Glomerular visceral epithelial cell (primary cell): ENCODE results near the gene TGFBR3L.
A peak's percentile ranks its signal among the peaks of the same experiment; 100 is the strongest.
"Not testable (repeated sequence)": the region's sequence is repeated elsewhere in the genome, so short reads cannot be mapped to it uniquely, and the experiment has no call there.

Source experiments
- DNase-seq: peaks from one replicate; pipeline ENCODE4 v3.0.0-alpha.2; 2016; ENCODE audit errors: extremely low spot score

Gene TGFBR3L

DNA sequence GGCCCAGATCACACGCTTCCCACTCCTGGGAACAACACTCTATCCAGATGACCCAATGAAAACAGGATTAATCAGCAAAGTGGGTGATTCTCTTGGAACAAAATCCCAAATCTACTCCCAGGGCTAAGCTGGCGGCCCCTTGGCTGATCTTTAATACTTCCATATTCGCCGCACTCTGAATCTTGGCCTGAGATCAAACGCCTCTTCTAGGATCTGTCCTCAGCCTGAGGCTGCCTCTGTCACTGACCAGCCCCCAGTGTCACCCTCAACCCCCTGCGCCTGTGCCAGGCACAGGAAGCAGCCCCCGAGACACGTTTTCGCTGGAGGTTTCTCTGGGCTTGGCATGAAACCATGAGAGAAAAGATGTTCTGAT, 13.7 kb downstream of the TGFBR3L start:
- DNase-seq = no peak

DNA sequence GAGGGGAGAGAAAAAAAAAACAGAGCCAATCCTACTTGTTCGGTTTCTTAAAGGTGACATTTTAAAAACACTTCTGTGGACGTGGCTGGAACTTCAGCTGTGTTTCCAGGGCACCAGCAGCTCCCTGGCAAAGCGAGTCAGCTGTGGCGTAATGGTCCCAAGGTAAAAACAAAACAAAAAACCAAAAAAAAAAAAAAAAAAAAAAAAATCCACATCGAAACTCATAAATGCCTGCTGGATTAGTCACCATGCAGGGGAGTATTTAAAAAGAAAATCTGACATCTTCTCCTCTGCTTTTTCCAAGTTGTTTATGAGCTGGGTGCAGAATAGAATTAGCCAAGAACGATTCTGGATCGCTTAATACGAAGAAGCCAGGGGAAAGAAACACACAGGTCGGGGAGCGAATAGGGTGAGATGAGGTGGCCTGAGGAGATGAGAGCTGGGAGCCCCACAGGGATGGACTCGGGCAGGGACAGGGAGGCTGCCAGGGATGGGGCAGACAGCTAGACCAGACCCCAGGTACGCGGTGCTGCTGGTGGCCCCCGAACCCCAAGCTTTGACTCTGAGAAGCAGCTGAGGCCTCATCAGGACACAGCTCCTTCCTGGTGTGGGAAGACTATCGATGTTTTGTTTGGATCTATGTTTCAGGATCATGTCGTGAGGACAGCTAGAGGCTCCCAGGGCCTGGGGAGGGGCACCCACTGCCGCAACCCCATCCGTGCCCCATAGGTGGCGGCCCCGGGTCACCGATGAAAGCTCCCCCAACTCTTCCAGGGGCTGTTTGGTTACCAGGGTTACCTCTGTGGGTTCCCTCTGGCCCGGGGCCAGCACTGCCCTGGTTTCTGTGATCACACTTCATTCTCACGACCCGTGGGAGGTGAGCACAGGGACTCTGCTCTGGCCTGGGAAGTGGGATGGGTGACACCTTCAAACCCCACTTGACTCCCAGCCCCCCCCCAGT, 14.4 kb downstream of the TGFBR3L start:
- peak; percentile 90 for DNase-seq

DNA sequence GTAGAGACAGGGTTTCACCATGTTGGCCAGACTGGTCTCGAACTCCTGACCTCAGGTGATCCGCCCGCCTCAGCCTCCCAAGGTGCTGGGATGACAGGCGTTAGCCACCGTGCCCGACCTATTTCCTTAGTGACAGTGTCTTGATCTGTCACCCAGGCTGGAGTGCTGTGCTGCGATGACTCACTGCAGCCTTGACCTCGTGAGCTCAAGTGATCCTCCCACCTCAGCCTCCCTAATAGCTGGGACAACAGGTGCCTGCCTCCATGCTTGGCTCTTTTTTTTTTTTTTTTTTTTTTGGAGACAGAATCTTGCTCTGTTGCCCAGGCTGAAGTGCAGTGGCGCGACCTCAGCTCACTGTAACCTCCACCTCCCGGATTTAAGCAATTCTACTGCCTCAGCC, 15.4 kb downstream of the TGFBR3L start:
- DNase-seq = not testable (repeated sequence)

DNA sequence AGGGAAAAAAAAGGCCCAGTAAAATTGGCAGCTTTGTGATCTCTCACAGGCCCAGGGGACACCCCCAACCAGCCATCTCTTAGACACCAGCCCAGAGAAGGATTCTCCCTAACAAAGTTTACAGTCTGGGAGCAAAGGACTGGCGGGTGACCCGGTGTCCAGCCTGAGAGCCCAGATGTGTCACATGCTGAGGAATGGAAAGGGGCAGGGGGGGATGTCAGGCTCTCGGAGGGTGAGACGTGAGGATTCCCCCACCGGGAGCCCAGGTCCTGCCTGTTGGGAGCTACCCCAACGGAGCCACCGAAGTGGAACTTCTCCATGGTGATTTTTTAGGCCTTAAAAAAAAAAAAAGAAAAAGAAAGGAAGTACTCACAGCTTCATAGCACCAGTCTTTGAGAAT, 16.1 kb downstream of the TGFBR3L start:
- no peak for DNase-seq

DNA sequence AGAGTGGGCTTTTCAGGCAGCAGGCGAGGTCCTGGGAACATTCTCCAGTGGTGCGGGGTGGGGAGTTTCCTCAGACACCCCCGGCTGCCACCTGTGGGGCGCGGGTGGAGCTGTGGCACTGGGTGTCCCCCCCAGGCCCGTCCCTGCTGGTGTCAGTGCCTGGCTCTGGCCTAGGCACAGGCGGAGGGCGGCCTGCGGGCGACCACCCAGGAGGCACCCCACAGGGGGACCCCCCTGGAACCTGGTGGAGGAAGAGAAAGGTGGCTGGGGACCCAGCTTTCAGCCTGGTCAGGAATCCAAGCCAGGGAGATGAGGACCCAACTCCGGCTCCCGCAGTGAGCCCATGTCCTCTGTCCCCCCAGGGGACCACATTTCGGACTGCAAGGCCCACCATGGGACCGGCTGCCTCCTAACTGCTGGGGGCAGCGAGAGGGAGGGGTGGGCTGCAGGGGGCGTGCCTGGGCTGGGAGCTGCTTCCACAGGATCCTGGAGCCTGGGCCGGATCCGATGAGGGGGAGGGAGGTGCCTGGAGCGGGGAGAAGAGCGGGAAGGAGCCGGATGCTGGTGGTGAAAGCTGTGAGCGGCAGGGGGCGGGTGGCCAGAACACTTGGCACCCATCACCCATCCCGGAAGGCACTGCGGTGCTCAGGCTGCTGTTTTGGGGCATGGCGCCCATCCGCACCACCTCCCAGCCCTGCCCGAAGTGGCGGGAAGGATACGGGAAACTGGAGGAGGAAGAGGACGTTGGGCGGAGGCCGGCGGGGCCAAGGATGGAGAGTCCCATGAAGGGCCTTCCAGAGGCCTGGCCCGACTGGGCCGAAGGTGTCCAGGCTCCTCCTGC, 16.8 kb downstream of the TGFBR3L start:
- no peak for DNase-seq

DNA sequence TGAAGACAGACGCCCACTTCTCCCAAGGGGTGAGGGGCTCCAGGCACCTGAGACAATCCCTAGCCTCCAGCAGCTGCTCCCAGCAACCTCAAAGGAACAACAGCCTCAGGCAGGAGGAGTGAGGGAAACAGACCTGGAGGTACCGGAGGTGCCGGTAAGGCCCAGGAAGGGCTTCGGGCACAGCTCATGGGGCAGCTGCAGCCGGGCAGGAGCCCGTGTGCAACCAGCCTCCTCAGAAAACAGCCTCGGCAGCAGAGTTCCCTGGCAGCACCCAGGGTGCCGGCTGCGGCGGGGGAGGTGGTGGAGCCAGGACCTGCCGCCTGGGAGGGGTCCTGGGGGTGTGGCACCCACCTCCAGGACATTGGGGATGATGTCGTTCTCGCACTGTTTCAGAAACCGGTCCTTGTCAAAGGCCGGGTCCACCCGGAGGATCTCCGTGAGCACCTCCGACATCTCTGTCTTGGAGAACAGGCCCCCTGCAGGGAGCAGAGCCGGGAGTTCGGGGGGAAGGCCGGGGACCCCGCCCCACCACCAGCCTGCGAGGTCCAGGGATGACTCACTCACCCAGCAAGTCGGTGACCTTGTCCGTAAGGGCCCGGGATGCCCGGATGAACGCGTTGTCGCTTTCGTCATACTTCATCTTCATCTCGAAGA, 17.8 kb downstream of the TGFBR3L start:
- DNase-seq = no peak

DNA sequence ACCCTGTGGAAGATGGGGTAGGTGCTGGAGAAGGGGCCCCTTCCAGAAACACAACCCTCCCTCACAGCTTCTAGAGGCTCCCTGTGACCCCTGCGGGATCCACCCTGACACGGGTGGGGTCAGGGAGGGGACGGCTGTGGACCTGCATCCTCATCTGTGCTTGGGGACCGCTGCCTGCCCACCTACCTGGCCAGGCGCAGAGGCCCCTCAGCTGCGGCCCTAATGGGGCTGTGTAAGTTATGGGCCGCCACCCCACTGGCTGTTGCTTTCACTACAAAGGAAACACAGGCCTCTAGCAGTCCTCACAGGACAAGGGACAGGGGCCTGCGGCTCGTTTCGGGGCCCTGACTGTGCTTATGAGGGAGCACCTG, 18.3 kb downstream of the TGFBR3L start:
- DNase-seq = no peak

DNA sequence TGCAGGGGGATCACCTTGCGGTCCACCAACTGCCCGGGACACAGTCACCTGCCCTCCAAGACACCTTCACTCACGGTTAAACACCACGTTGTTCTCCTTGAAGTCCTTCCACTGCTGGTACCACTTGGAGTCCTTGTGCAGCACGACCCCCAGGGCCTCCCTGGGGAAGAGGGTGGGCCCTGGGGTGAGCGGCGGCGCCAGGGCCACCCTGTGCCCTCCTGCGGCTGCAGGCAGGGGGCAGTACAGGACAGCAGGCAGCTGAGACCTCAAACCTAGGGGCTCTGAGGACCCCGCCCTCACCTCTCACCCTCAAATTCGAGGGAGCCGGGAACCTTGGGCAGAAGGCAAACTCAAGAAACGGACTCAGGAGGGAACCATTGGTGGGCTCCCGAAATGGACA, 18.8 kb downstream of the TGFBR3L start:
- no peak for DNase-seq

DNA sequence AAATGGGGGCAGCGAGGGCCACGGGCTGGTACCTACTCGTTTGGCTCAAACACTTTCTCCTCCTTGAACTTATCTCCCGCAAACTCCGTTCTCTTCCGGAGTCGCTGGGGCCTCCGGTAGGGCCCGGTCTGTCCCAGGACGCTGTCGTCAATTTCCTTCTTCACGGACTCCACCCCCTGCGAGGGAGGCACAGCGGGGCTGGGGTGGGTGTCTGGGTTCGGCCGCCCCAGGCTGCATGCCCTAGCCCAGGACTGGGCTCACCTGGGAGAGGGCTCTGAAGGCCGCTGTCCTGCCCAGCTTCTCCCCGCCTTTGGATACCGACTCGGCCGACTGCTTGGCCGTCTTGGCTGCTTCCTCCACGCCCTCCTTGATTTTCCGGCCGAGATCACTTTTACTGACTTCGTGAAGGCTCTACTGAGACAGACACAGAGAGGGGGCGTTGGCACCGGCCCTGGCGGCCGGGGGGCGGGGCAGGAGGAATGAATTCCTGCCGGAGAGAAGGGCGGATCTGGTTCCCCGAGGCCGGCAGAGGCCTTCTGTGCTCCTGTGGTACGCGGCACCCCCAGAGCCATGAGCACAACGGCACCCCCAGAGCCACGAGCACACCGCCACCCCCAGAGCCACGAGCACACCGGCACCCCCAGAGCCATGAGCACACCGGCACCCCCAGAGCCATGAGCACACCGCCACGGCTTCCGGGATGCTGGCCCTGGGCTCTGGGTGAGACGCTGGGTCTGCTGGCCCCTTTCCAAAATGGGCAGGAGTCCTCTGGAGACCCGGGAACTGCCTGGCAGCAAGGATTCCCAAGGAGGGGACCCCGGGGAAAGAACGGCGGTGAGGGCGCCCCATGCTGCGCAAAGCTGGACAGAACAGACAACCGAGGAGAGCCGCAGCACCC, 19.4 kb downstream of the TGFBR3L start:
- no peak for DNase-seq

DNA sequence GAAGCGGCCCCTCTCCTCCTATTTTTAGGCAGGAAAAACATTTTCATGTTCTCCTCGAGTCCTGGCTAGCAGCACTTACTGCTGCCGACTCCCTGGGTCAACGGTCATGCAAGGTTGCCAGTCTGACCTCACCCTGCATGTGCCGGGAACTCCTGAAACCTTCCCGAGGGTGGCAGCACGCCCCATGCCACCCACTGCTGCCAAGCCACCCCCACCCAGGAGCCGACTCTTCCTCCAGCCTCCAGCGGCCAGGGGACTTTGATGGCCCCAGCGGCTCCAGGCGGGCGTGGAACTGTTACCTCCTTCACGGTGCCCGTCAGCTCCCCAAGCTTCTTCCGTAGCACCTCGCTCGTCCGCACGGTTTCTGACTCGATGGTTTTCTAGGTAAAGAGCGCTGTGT, 20.1 kb downstream of the TGFBR3L start:
- DNase-seq = no peak

DNA sequence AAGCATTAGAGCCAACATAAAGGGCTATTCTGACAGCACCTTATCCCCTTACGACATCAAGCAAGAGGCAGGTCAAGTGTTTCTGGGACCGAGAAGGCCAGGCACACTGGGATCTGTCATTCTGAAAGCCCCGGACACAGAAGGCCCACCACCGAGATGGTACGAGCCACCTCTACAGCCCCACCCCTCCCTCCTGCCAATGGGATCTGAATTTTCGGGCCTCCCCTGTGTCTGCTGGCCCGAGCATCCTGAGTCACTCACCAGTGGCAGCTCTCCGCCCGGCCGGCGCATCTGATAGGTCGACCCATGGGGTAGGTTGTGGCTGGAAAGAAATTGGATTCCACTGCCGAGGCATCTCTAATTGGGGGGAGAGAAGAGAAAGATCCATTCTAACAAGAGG, 26.2 kb downstream of the TGFBR3L start:
- no peak for DNase-seq

DNA sequence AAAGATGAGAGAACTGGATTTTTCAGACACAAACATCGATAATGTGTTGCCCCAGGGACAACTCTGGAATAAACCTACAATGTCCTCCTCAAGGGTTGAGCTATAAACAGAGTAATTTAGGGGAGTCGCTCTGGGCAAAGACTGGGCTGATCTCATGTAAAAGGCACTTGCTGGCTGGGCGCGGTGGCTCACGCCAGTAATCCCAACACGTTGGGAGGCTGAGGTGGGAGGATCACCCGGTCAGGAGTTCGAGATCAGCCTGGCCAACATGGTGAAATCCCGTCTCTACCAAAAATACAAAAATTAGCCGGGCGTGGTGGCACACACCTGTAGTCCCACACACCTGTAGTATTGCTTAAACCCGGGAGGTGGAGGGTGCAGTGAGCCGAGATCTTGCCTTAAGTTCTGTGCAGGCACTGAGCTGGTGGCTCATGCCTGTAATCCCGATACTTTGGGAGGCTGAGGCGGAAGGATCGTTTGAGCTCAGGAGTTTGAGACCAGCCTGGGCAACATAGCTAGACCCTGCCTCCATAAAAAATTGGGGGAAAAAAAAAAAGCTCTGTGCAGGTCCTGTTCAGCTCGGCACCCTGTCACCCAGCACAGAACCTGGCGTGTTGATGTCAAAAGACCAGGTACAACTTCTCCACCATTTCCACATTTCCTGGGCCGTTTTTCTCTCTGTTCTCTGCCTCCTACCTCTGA, 27.4 kb downstream of the TGFBR3L start:
- DNase-seq = no peak

DNA sequence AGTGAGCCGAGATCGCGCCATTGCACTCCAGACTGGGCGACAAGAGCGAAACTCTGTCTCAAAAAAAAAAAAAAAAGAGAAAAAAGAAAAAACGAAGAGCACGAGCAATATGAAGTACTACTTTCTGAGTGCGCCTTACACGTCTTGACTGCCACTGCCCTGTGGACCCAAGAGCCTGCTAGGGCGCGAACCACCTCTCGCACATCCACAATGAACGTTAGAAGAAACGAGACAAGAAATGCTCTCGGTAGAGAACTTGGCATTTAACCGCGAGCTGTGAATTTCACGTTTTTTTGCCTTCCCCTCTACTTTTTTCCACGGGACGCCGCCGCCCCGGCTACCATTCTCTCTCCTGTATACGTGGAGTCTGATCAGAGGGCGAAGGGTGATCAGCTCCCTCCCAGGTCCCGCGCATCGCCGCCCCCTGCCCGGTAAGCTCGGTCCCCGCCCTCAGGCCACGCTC, 28.4 kb downstream of the TGFBR3L start:
- no peak for DNase-seq

DNA sequence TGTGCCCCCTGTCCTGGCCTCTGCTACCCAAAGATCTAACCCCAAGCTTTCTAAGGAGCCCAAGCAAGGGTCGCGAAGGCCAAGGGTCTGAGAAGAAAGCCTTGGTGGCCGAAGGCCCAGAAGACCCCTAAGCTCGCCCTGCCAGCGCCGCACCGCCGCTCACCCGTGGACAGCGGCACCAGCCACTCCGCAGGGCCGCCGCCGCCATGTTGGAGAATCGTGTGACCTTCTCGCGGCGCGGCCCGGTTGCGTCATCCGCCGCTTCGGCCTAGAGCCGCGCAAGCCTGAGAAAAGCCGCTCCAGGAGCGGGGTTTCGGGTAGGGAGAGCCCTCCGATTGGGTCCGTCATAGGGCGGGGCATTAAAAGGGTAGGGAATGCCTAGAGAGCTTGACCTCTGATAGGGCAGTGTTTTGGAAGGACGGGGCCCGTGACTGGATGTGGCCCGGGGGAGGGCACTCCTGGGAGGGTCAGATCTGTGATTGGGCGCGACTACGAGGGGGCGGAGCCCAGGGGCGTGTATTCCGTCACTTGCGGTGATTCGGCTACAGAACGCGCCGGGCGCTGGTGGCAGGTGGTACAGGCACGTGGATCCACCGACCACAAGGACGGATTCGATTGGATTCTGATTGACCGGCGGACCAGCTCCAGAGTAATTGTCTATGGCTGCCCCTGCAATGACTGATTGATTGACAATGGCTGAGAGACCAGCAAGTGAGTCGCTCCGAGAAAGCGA, 29.0 kb downstream of the TGFBR3L start, which contains the start of gene TIMM44:
Gene TIMM44, minus strand, starts transcription at position 223 of the 733 bp plus-strand sequence. Its CDS starts 15 bp downstream, at position 208.
- DNase-seq = peak; percentile 100

DNA sequence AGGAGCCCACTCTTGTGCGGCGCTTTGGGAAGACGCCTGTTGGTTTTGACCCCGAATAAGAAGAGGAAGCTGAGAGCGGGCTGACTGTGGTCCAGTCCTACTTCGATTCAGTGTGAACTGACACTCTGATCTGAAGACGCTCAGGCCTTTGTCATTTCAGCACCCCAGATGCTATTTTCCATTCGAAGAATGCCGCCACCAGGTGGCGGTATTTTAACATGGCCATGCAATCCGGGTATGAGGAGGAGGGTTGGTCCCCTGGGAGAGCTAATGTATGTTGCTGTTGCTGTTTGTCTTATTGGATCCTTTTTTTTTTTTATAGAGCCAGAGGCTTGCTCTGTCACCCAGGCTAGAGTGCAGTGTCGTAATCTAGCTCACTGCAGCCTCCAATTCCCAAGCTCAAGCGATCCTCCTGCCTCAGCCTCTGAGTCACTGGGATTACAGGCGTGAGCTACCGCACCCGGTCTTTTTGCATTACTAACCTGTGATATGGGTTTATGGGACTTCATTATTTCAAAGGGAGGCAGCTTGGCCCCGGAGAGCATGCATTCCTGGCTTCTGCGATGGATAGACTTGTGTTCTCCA, 29.6 kb downstream of the TGFBR3L start:
- peak; percentile 87 for DNase-seq

DNA sequence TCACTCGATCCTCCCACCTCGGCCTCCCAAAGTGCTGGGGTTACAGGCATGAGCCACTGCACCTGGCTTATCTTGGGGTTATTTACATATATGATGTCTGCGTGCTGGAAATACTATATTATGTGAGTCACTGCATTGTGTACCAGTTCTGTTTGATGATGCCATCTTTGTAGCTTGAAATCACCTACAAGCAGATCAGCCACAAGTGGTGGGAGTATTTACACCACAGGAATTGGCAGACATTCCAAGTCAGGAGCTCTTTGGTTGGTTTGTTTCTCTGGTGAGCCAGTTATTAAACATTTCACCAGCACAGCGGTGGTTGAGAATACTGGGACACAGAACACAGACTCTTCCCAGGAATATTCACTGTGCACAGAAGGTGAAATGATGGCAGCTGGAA, 33.3 kb downstream of the TGFBR3L start:
- no peak for DNase-seq

DNA sequence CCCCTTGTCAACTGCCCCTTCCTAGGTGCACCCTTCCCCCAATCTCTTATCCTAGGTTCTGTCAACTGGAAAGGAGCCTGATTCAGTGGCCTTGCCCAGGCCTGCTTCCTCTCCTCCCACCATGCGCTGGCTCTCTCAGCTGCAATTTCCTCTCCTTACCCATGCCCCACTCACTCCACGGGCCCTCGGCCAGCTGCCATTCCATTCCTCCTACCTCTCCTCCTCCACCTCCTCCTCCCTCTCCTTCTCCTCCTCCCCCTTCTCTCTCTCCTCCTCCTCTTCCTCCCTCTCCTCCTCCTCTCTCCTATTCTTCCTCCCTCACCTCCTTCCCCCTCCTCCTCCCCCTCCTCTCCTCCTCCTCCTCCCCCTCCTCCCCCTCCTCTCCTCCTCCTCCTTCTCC, 38.4 kb downstream of the TGFBR3L start:
- peak; percentile 36 for DNase-seq

DNA sequence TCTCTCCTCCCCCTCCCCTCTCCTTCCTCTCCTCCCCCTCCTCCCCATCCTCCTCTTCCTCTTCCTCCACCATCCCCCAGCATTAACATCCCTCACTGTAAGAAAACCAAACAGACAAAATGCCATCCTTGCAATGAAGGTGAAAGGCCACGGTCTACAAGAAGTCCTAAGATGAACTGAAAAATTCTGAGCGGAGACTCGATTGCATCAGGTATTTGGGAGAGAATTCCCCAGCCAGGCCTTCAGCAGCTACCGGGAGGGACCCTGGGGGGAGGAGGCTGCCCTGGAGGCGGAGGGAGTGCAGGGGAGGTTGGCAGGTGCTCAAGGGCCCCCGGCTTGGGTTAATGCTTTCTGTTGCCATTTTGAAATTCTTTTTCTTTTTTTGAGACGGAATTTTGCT, 38.9 kb downstream of the TGFBR3L start:
- DNase-seq = no peak

DNA sequence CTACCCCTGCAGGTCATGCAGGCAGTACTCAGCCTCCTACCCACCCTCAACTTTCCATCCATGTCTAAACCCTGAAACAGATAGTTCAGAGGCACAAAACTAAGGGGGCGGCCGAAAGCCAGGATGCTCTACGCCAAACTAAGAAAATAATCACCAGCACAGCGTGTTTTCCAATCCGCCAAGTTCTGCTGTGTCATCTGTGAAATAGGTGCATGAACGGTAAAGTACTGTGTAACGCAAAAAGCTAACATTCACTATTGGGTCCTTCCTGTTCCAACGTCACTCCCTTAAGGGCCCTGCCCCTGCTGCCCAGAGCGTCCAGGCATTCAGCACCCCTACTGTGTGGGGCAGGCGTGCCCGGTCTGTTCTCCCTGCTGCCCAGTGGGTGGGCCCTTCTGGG, 41.1 kb downstream of the TGFBR3L start:
- no peak for DNase-seq
